Left ventricle myocardium inferior (tissue), 1 donor: ENCODE data around the gene NAT16. TPM values are rescaled to one million over a fixed set of nuclear protein-coding genes. Genes with fewer than 3 reads are reported as not detected.

Source experiments
- DNase-seq: peaks from one replicate; pipeline ENCODE4 v3.0.0-alpha.2; 2020
- H3K27ac ChIP-seq: fragments of 200-600 bp; replicated peaks from 2 replicates; pipeline ENCODE4 v1.8.0; 2021
- H3K27me3 ChIP-seq: fragments of 200-600 bp; 2 replicates; pipeline ENCODE4 v1.8.0; 2021; ENCODE audit warnings: low read depth
- H3K36me3 ChIP-seq: fragments of 200-600 bp; 2 replicates; pipeline ENCODE4 v1.8.0; 2021
- H3K4me1 ChIP-seq: fragments of 200-600 bp; 2 replicates; pipeline ENCODE4 v1.8.0; 2021
- H3K4me3 ChIP-seq: fragments of 200-600 bp; 2 replicates; pipeline ENCODE4 v1.8.0; 2021; ENCODE audit warnings: mild to moderate bottlenecking, moderate library complexity
- H3K9me3 ChIP-seq: fragments of 200-600 bp; replicated peaks from 2 replicates; pipeline ENCODE4 v1.8.0; 2021
- CTCF ChIP-seq: fragments of 200-600 bp; IDR thresholded peaks from 2 replicates; pipeline ENCODE4 v1.8.0; 2021; ENCODE audit warnings: antibody characterized with exemption, mild to moderate bottlenecking, borderline replicate concordance
- intact Hi-C: fragments of 100-400 bp; cut with micrococcal nuclease; formaldehyde crosslinking; loops from one replicate; pipeline ENCODE4 v1.11.0; 2022
- total RNA-seq: library from RNA; stranded (reverse); fragmentation: NEBNext Ultra II Directional; extraction: Animal tissue kit (Norgen Biotek cat#: 25700); gene quantifications from one replicate; pipeline ENCODE4 v1.2.1, GENCODE V29; 2021
- donor health status: DM: no; HTN: yes; CAD: no; lungs with severe emphysema.

NAT16 gene
- total RNA-seq, 1 donor from 2014 or later = not detected

- peaks cover 12% of the 10 kb centered on the region for H3K27me3 ChIP-seq
Observed at GRCh38 chr7:101153969-101154692, 26.0 kb downstream of the NAT16 start, which contains the start of gene AP1S1. Gene AP1S1 (plus strand): TSS chr7:101154476. CDS start chr7:101154515, 39 bp downstream.

GRCh38 chr7:101151908-101152651 is 28.0 kb downstream of the NAT16 start:
- Histone ChIP-seq H3K9me3 (no peaks in the 10 kb centered on the region), H3K4me3 (no peak overlapping the region), H3K27ac (no peak overlapping the region), H3K27me3 (peaks cover 25% of the 10 kb centered on the region), H3K4me1 (peaks cover 18% of the 10 kb centered on the region), H3K36me3 (peaks cover 2% of the 10 kb centered on the region)
- DNase-seq = no peak
- TF ChIP-seq CTCF = no peak
- intact Hi-C loops = no loop called here

More at GRCh38 chr7:101153969-101154692, 26.0 kb downstream of the NAT16 start, which contains the start of gene AP1S1:
- Histone ChIP-seq H3K36me3 (peaks cover 23% of the 10 kb centered on the region), H3K9me3 (no peaks in the 10 kb centered on the region), H3K4me3 (peak within 1 kb of the TSS; percentile 94), H3K4me1 (peaks cover 18% of the 10 kb centered on the region), H3K27ac (peak within 1 kb of the TSS; percentile 19)
- intact Hi-C loops = no loop called here
- DNase-seq = peak; percentile 95
- TF ChIP-seq CTCF = no peak

GRCh38 chr7:101140746-101141382 is 39.2 kb downstream of the NAT16 start:
- H3K27me3 ChIP-seq = peaks cover 22% of the 10 kb centered on the region
- no peak overlapping the region for H3K4me3 ChIP-seq
- H3K4me1 ChIP-seq = peaks cover 18% of the 10 kb centered on the region
- H3K27ac ChIP-seq = no peak overlapping the region
- H3K9me3 ChIP-seq = no peaks in the 10 kb centered on the region
- TF ChIP-seq CTCF = no peak
- no peaks in the 10 kb centered on the region for H3K36me3 ChIP-seq
- DNase-seq = no peak
- intact Hi-C loops = loop anchor here (5.0 kb wide), 1 partner anchor 141 kb away; no protein-coding TSS in a partner anchor

- Histone ChIP-seq H3K9me3 (no peaks in the 10 kb centered on the region), H3K27me3 (peaks cover 23% of the 10 kb centered on the region), H3K4me1 (peaks cover 18% of the 10 kb centered on the region), H3K4me3 (no peak overlapping the region), H3K36me3 (no peaks in the 10 kb centered on the region), H3K27ac (no peak overlapping the region)
- DNase-seq = no peak
- intact Hi-C loops = loop anchor here (5.0 kb wide), 1 partner anchor 142 kb away; no protein-coding TSS in a partner anchor
- no peak for TF ChIP-seq CTCF
Observed at GRCh38 chr7:101140339-101140699, 39.8 kb downstream of the NAT16 start.

GRCh38 chr7:101138213-101138870 is 41.8 kb downstream of the NAT16 start:
- peak overlapping the region; percentile 33 for H3K4me3 ChIP-seq

More at GRCh38 chr7:101138213-101138870, 41.8 kb downstream of the NAT16 start:
- H3K4me1 ChIP-seq = peaks cover 18% of the 10 kb centered on the region
- peaks cover 16% of the 10 kb centered on the region for H3K27me3 ChIP-seq
- DNase-seq = peak; percentile 57
- TF ChIP-seq CTCF = peak; percentile 85
- intact Hi-C loops = loop anchor here (5.0 kb wide), 1 partner anchor 41 kb away; no protein-coding TSS in a partner anchor
- peak overlapping the region; percentile 60 for H3K27ac ChIP-seq
- H3K9me3 ChIP-seq = no peaks in the 10 kb centered on the region
- H3K36me3 ChIP-seq = no peaks in the 10 kb centered on the region
